WTC11 (cell line): ENCODE measurements around the gene ALG14.

ENCODE experiments used
- ETV6 ChIP-seq: sonication (generic); formaldehyde crosslinking; IDR thresholded peaks from 2 replicates; pipeline ENCODE4 v1.8.1; 2022; ENCODE audit warnings: mild to moderate bottlenecking, missing genetic modification reagents
- ZBTB21 ChIP-seq: sonication (generic); formaldehyde crosslinking; IDR thresholded peaks from 2 replicates; pipeline ENCODE4 v1.8.1; 2023; ENCODE audit warnings: mild to moderate bottlenecking, missing genetic modification reagents, borderline replicate concordance
- TF ChIP-seq, protein P1 (sequence below): fragments of 200-600 bp; IDR thresholded peaks from 2 replicates; pipeline ENCODE4 v1.8.0; 2022; ENCODE audit warnings: antibody characterized with exemption
- TF ChIP-seq, protein P2 (sequence below): sonication (generic); formaldehyde crosslinking; IDR thresholded peaks from 2 replicates; pipeline ENCODE4 v1.8.1; 2023; ENCODE audit warnings: mild to moderate bottlenecking, moderate library complexity, missing genetic modification reagents

DNA sequence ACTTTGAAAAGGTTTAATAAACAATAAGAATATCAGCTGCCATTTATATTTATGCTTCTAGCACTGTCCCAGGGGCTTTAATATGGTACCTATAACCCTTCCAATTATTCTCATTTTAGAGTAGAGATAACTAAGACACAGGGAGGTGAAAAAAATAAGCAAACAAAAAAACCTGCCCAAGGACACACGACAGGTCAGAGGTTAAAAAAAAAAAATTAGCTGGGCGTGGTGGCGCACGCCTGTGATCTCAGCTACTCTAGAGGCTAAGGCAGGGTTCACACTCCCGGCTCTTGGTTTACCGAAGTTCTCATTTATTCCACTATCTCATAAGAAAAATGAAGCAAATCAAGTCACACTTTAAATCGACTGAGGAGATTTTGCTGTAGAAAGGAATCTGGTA is 111.2 kb downstream of the ALG14 start:
- TF ChIP-seq, protein P1, sequence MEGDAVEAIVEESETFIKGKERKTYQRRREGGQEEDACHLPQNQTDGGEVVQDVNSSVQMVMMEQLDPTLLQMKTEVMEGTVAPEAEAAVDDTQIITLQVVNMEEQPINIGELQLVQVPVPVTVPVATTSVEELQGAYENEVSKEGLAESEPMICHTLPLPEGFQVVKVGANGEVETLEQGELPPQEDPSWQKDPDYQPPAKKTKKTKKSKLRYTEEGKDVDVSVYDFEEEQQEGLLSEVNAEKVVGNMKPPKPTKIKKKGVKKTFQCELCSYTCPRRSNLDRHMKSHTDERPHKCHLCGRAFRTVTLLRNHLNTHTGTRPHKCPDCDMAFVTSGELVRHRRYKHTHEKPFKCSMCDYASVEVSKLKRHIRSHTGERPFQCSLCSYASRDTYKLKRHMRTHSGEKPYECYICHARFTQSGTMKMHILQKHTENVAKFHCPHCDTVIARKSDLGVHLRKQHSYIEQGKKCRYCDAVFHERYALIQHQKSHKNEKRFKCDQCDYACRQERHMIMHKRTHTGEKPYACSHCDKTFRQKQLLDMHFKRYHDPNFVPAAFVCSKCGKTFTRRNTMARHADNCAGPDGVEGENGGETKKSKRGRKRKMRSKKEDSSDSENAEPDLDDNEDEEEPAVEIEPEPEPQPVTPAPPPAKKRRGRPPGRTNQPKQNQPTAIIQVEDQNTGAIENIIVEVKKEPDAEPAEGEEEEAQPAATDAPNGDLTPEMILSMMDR, result no peak
- TF ChIP-seq ETV6, result no peak
- TF ChIP-seq, protein P2, sequence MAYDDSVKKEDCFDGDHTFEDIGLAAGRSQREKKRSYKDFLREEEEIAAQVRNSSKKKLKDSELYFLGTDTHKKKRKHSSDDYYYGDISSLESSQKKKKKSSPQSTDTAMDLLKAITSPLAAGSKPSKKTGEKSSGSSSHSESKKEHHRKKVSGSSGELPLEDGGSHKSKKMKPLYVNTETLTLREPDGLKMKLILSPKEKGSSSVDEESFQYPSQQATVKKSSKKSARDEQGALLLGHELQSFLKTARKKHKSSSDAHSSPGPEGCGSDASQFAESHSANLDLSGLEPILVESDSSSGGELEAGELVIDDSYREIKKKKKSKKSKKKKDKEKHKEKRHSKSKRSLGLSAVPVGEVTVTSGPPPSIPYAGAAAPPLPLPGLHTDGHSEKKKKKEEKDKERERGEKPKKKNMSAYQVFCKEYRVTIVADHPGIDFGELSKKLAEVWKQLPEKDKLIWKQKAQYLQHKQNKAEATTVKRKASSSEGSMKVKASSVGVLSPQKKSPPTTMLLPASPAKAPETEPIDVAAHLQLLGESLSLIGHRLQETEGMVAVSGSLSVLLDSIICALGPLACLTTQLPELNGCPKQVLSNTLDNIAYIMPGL, result no peak
- TF ChIP-seq ZBTB21 (CRISPR knock-in tag), result no peak
